GM23338 (cell line): Measurements from ENCODE around the gene FASTKD2. TPM values are rescaled to one million over a fixed set of nuclear protein-coding genes. Genes with fewer than 3 reads are reported as not detected.

Experiments
- ATAC-seq: fragments of 200-7000 bp; cut with Tn5 transposase; 3 replicates; pipeline ENCODE4 v1.9.1; 2020
- DNase-seq: peaks from one replicate; pipeline ENCODE4 v3.0.0-alpha.2; 2015; ENCODE audit warnings: low spot score
- H2AFZ ChIP-seq: fragments of 200-600 bp; sonication (generic); 2 replicates; pipeline ENCODE4 v1.8.0; 2016; ENCODE audit warnings: antibody characterized with exemption, mild to moderate bottlenecking, moderate library complexity
- H3F3A ChIP-seq: fragments of 200-600 bp; sonication (generic); replicated peaks from 2 replicates; pipeline ENCODE4 v1.8.0; 2017; ENCODE audit warnings: antibody characterized with exemption, mixed run types, low read depth
- H3K27ac ChIP-seq: fragments of 200-600 bp; sonication (generic); 2 replicates; pipeline ENCODE4 v1.6.1; 2016; ENCODE audit warnings: low read depth
- H3K27me3 ChIP-seq: fragments of 200-600 bp; sonication (generic); 2 replicates; pipeline ENCODE4 v1.8.0; 2016; ENCODE audit warnings: mild to moderate bottlenecking, mixed run types, moderate library complexity; ENCODE audit not compliant: insufficient read depth
- H3K36me3 ChIP-seq: fragments of 200-600 bp; sonication (generic); 2 replicates; pipeline ENCODE4 v1.8.0; 2016; ENCODE audit warnings: mild to moderate bottlenecking; ENCODE audit not compliant: insufficient read depth
- H3K4me1 ChIP-seq: fragments of 200-600 bp; sonication (generic); 2 replicates; pipeline ENCODE4 v1.8.0; 2016; ENCODE audit warnings: mild to moderate bottlenecking, moderate library complexity; ENCODE audit not compliant: insufficient read depth
- H3K4me2 ChIP-seq: fragments of 200-600 bp; sonication (generic); 2 replicates; pipeline ENCODE4 v1.7.1; 2017; ENCODE audit warnings: mixed run types
- H3K4me3 ChIP-seq: fragments of 200-600 bp; sonication (generic); 2 replicates; pipeline ENCODE4 v1.6.1; 2016; ENCODE audit warnings: mixed run types
- H3K79me2 ChIP-seq: fragments of 200-600 bp; sonication (generic); replicated peaks from 2 replicates; pipeline ENCODE4 v1.8.0; 2017; ENCODE audit warnings: mild to moderate bottlenecking; ENCODE audit not compliant: insufficient read depth
- H3K9me2 ChIP-seq: fragments of 200-600 bp; sonication (generic); 2 replicates; pipeline ENCODE4 v1.8.0; 2017; ENCODE audit not compliant: insufficient read depth
- H4K20me1 ChIP-seq: fragments of 200-600 bp; sonication (generic); replicated peaks from 2 replicates; pipeline ENCODE4 v1.8.0; 2017; ENCODE audit warnings: mild to moderate bottlenecking; ENCODE audit not compliant: insufficient read depth
- H3K27ac Mint-ChIP-seq: 2 replicates; pipeline ENCODE4 v1.8.0; 2020; ENCODE audit warnings: inconsistent platforms, mild to moderate bottlenecking, moderate library complexity, mixed read lengths
- H3K27me3 Mint-ChIP-seq: 3 replicates; pipeline ENCODE4 v1.8.0; 2022; ENCODE audit warnings: low read depth, mild to moderate bottlenecking, moderate library complexity, mixed read lengths, inconsistent platforms; ENCODE audit not compliant: insufficient read depth, poor library complexity
- H3K36me3 Mint-ChIP-seq: 3 replicates; pipeline ENCODE4 v1.8.0; 2021; ENCODE audit warnings: low read depth, mild to moderate bottlenecking, inconsistent platforms, moderate library complexity, mixed read lengths
- H3K4me1 Mint-ChIP-seq: 3 replicates; pipeline ENCODE4 v1.8.0; 2020; ENCODE audit warnings: mild to moderate bottlenecking, inconsistent platforms, mixed read lengths
- H3K4me3 Mint-ChIP-seq: 3 replicates; pipeline ENCODE4 v1.8.0; 2021; ENCODE audit warnings: moderate library complexity, mild to moderate bottlenecking, inconsistent platforms, mixed read lengths
- H3K9me3 Mint-ChIP-seq: 3 replicates; pipeline ENCODE4 v1.8.0; 2020; ENCODE audit warnings: moderate library complexity, mild to moderate bottlenecking, inconsistent platforms, mixed read lengths
- CREB1 ChIP-seq: fragments of 250-450 bp; sonication (Bioruptor Pico); IDR thresholded peaks from 2 replicates; pipeline ENCODE4 v1.5.0; 2020; ENCODE audit warnings: low read depth, mild to moderate bottlenecking, moderate library complexity
- CTCF ChIP-seq, 2 experiments: fragments of 200-600 bp in 1 of 2; sonication (generic) in 1 of 2; conservative IDR thresholded peaks; 2 replicates each; pipeline versions ENCODE4 v1.5.1 to v1.6.1; 2016 to 2017; ENCODE audit warnings: antibody characterized with exemption in 2 of 2, low read depth in 2 of 2, mild to moderate bottlenecking in 2 of 2, moderate library complexity in 1 of 2
- ETS1 ChIP-seq: IDR thresholded peaks from 2 replicates; pipeline ENCODE4 v1.6.1; 2016; ENCODE audit warnings: antibody characterized with exemption
- EZH2 ChIP-seq: fragments of 200-600 bp; sonication (generic); IDR thresholded peaks from one replicate; pipeline ENCODE4 v1.8.0; 2017; ENCODE audit warnings: antibody characterized with exemption, mild to moderate bottlenecking, low read depth; ENCODE audit not compliant: unreplicated experiment
- EZH2phosphoT487 ChIP-seq: fragments of 200-600 bp; sonication (generic); IDR thresholded peaks from one replicate; pipeline ENCODE4 v1.8.1; 2018; ENCODE audit warnings: antibody characterized with exemption; ENCODE audit not compliant: unreplicated experiment
- JUNB ChIP-seq: IDR thresholded peaks from one replicate; pipeline ENCODE4 v1.6.1; 2016; ENCODE audit warnings: antibody characterized with exemption; ENCODE audit not compliant: unreplicated experiment
- POLR2AphosphoS5 ChIP-seq: IDR thresholded peaks from 2 replicates; pipeline ENCODE4 v1.6.1; 2016; ENCODE audit warnings: antibody characterized with exemption, low read depth
- STAT1 ChIP-seq: IDR thresholded peaks from one replicate; pipeline ENCODE4 v1.6.1; 2016; ENCODE audit warnings: antibody characterized with exemption; ENCODE audit not compliant: unreplicated experiment
- ZNF114 ChIP-seq: fragments of 250-450 bp; sonication (Bioruptor Pico); IDR thresholded peaks from 2 replicates; pipeline ENCODE4 v1.5.0; 2020; ENCODE audit warnings: mild to moderate bottlenecking, moderate library complexity
- ZNF331 ChIP-seq: fragments of 250-450 bp; sonication (Bioruptor Pico); IDR thresholded peaks from 2 replicates; pipeline ENCODE4 v1.5.0; 2020; ENCODE audit warnings: low read depth, mild to moderate bottlenecking, moderate library complexity
- ZNF462 ChIP-seq: fragments of 250-450 bp; sonication (Bioruptor Pico); IDR thresholded peaks from 2 replicates; pipeline ENCODE4 v1.5.0; 2020; ENCODE audit warnings: mild to moderate bottlenecking, moderate library complexity
- polyA plus RNA-seq: library from polyadenylated mRNA; unstranded; fragments of >200 nt; fragmentation: Nextera tagmentation; extraction: Ambion mirVana; gene quantifications from 2 replicates; pipeline ENCODE4 v1.2.1, GENCODE V29; 2016
- total RNA-seq: library from RNA; depleted of rRNA; stranded (reverse); fragments of >200 nt; shearing (Covaris generic); gene quantifications from 2 replicates; pipeline ENCODE4 v1.2.3, GENCODE V29; 2014

Gene FASTKD2
- total and polyA plus RNA-seq, 2 experiments from 2014 or later: 20.5 to 48.7 TPM

GRCh38 chr2:206831442-206831995 lies 66.1 kb downstream of the FASTKD2 start (continued):
- TF ChIP-seq CTCF (conservative IDR thresholded peaks at IDR 0.05; ENCODE audit: low read depth in 2 of 2): peak; percentile 34 to 47

GRCh38 chr2:206832873-206833272 lies 67.5 kb downstream of the FASTKD2 start:
- Histone ChIP-seq H3K36me3 (no peaks in the 10 kb centered on the region), H3K4me1 (peaks cover 5% of the 10 kb centered on the region; the same call in 1 of the 2 replicates), H3K27ac (no peak overlapping the region), H3K4me2 (no peak overlapping the region), H3K79me2 (no peaks in the 10 kb centered on the region), H3K27me3 (no peaks in the 10 kb centered on the region), H4K20me1 (no peaks in the 10 kb centered on the region), H2AFZ (no peak overlapping the region), H3K4me3 (no peak overlapping the region), H3F3A (no peaks in the 10 kb centered on the region), H3K9me2 (peaks cover 20% of the 10 kb centered on the region)
- H3K4me1 Mint-ChIP-seq: no peaks in the 10 kb centered on the region
- H3K27me3 Mint-ChIP-seq: no peaks in the 10 kb centered on the region
- H3K9me3 Mint-ChIP-seq: peaks cover 13% of the 10 kb centered on the region
- peaks cover 14% of the 10 kb centered on the region; the same call in 1 of the 3 replicates for H3K36me3 Mint-ChIP-seq
- ATAC-seq (no peak), DNase-seq (no peak)
- H3K27ac Mint-ChIP-seq: no peak overlapping the region
- H3K4me3 Mint-ChIP-seq: no peak overlapping the region
- TF ChIP-seq CREB1 (CRISPR knock-in tag) (no peak), EZH2phosphoT487 (no peak), POLR2AphosphoS5 (no peak), ZNF114 (no peak), ETS1 (no peak), EZH2 (no peak), STAT1 (no peak), JUNB (no peak), ZNF331 (CRISPR knock-in tag) (no peak), CTCF (conservative IDR thresholded peaks at IDR 0.05; ENCODE audit: low read depth in 2 of 2) (no peak), ZNF462 (no peak)
